H1 (cell line): ENCODE results near the gene CCNYL1. TPM values are rescaled to one million over a fixed set of nuclear protein-coding genes. Genes with fewer than 3 reads are reported as not detected.

Experiments used
- CTCF ChIA-PET: fragments of 300-600 bp; sonication (Branson Sonifier 250); formaldehyde crosslinking; loops from one replicate; lab custom pipeline; 2021; ENCODE audit not compliant: partially characterized antibody; lab: Charles Lee
- POLR2A ChIA-PET: fragments of 300-600 bp; sonication (Branson Sonifier 250); formaldehyde crosslinking; loops from one replicate; lab custom pipeline; 2021; ENCODE audit warnings: inconsistent platforms; ENCODE audit not compliant: partially characterized antibody; lab: Charles Lee
- DNase-seq, 2 experiments: peaks; one replicate each; pipeline versions ENCODE4 v3.0.0 to v3.0.0-alpha.2; 2010 to 2022; ENCODE audit warnings: low spot score in 2 of 2, low read depth in 1 of 2, mixed read lengths in 1 of 2
- FAIRE-seq: peaks from 2 replicates; lab custom pipeline; 2011; peaks lifted over from hg19 to GRCh38; lab: Jason Lieb, UNC
- H2AFZ ChIP-seq: 2 replicates; pipeline ENCODE4 v1.8.1; 2012; ENCODE audit warnings: low read length, inconsistent platforms
- H2AK5ac ChIP-seq: 2 replicates; pipeline ENCODE4 v1.6.1; 2013; ENCODE audit warnings: low read depth, low read length
- H2BK120ac ChIP-seq: replicated peaks from 2 replicates; pipeline ENCODE3; 2013; ENCODE audit warnings: low read depth, low read length, inconsistent platforms
- H2BK12ac ChIP-seq: 2 replicates; pipeline ENCODE4 v1.6.1; 2013; ENCODE audit warnings: low read depth, low read length
- H2BK15ac ChIP-seq: 2 replicates; pipeline ENCODE4 v1.6.1; 2013; ENCODE audit warnings: low read length
- H2BK20ac ChIP-seq: 2 replicates; pipeline ENCODE4 v1.6.1; 2013; ENCODE audit warnings: low read length
- H2BK5ac ChIP-seq: 2 replicates; pipeline ENCODE4 v1.6.1; 2013; ENCODE audit warnings: low read depth, low read length
- H3K14ac ChIP-seq: 2 replicates; pipeline ENCODE4 v1.6.1; 2013; ENCODE audit warnings: inconsistent platforms; ENCODE audit not compliant: insufficient read length
- H3K18ac ChIP-seq: 2 replicates; pipeline ENCODE4 v1.6.1; 2013; ENCODE audit warnings: low read length; ENCODE audit errors: extremely low read depth
- H3K23ac ChIP-seq: 2 replicates; pipeline ENCODE4 v1.6.1; 2013; ENCODE audit warnings: inconsistent platforms; ENCODE audit not compliant: insufficient read length
- H3K23me2 ChIP-seq: 2 replicates; pipeline ENCODE4 v1.6.1; 2013; ENCODE audit warnings: low read depth, low read length
- H3K27ac ChIP-seq: 2 replicates; pipeline ENCODE4 v1.6.1; 2011; ENCODE audit warnings: low read depth, low read length, inconsistent platforms
- H3K27me3 ChIP-seq, 4 experiments: replicated peaks in 1 of 4; 1 replicate in 1 of 4; 2 replicates in 3 of 4; pipeline versions ENCODE4 v1.6.1 to v1.8.1; 2011 to 2013; ENCODE audit warnings: low read length in 3 of 4, mild to moderate bottlenecking in 3 of 4, inconsistent platforms in 2 of 4, mixed read lengths in 2 of 4, moderate library complexity in 1 of 4; ENCODE audit not compliant: control insufficient read depth in 3 of 4, insufficient read depth in 3 of 4; ENCODE audit errors: extremely low read depth in 1 of 4
- H3K36me3 ChIP-seq, 4 experiments: 2 replicates each; pipeline versions ENCODE4 v1.6.1 to v1.8.1; 2011 to 2013; ENCODE audit warnings: mild to moderate bottlenecking in 4 of 4, low read length in 3 of 4, moderate library complexity in 2 of 4, control low read depth in 1 of 4, inconsistent platforms in 1 of 4; ENCODE audit not compliant: insufficient read depth in 4 of 4, control insufficient read depth in 2 of 4
- H3K4ac ChIP-seq: replicated peaks from 2 replicates; pipeline ENCODE3; 2013; ENCODE audit warnings: low read length, low read depth, mixed read lengths, inconsistent platforms; ENCODE audit not compliant: insufficient read length
- H3K4me1 ChIP-seq, 4 experiments: replicated peaks in 1 of 4; 1 replicate in 1 of 4; 2 replicates in 3 of 4; pipeline versions ENCODE4 v1.6.1 to v1.8.1; 2011 to 2013; ENCODE audit warnings: low read length in 3 of 4, inconsistent platforms in 2 of 4, mixed read lengths in 1 of 4; ENCODE audit not compliant: insufficient read depth in 4 of 4, control insufficient read depth in 3 of 4
- H3K4me2 ChIP-seq, 2 experiments: 2 replicates each; pipeline versions ENCODE4 v1.6.1 to v1.8.1; 2011 to 2013; ENCODE audit warnings: low read depth in 2 of 2, low read length in 2 of 2, control low read depth in 1 of 2, inconsistent platforms in 1 of 2, mild to moderate bottlenecking in 1 of 2; ENCODE audit not compliant: insufficient read depth in 1 of 2
- H3K4me3 ChIP-seq, 4 experiments: fragments of 200-600, 300-600 bp in 1 of 4; sonication (generic), shearing (Covaris generic), sonication (Bioruptor Twin) in 1 of 4; 2 replicates each; pipeline versions ENCODE4 v1.5.1 to v1.8.1; 2011 to 2016; ENCODE audit warnings: low read length in 4 of 4, low read depth in 3 of 4, control low read depth in 2 of 4, inconsistent platforms in 2 of 4, mild to moderate bottlenecking in 2 of 4, mixed read lengths in 1 of 4, moderate library complexity in 1 of 4; ENCODE audit not compliant: insufficient read depth in 2 of 4; ENCODE audit errors: extremely low read depth in 1 of 4
- H3K56ac ChIP-seq: replicated peaks from 2 replicates; pipeline ENCODE3; 2013; ENCODE audit warnings: low read depth, mild to moderate bottlenecking, mixed read lengths, low read length, inconsistent platforms; ENCODE audit not compliant: insufficient read length
- H3K79me1 ChIP-seq: 2 replicates; pipeline ENCODE4 v1.6.1; 2013; ENCODE audit warnings: low read depth, low read length, control low read depth
- H3K79me2 ChIP-seq, 2 experiments: 2 replicates each; pipeline versions ENCODE4 v1.6.1 to v1.8.1; 2012 to 2013; ENCODE audit warnings: low read length in 2 of 2, mild to moderate bottlenecking in 2 of 2, inconsistent platforms in 1 of 2; ENCODE audit not compliant: insufficient read depth in 2 of 2, control insufficient read depth in 1 of 2
- H3K9ac ChIP-seq, 4 experiments: replicated peaks in 1 of 4; 1 replicate in 1 of 4; 2 replicates in 3 of 4; pipeline versions ENCODE4 v1.6.1 to v1.8.1; 2011 to 2013; ENCODE audit warnings: low read depth in 3 of 4, low read length in 3 of 4, control low read depth in 2 of 4, mild to moderate bottlenecking in 2 of 4, moderate library complexity in 2 of 4, inconsistent platforms in 1 of 4; ENCODE audit errors: extremely low read depth in 1 of 4
- H3K9me3 ChIP-seq, 2 experiments: 2 replicates each; pipeline versions ENCODE4 v1.6.1 to v1.8.1; 2012 to 2013; ENCODE audit warnings: mild to moderate bottlenecking in 2 of 2, moderate library complexity in 2 of 2, control low read depth in 1 of 2, inconsistent platforms in 1 of 2, low read depth in 1 of 2, low read length in 1 of 2, mixed read lengths in 1 of 2; ENCODE audit not compliant: insufficient read depth in 2 of 2
- H4K20me1 ChIP-seq, 2 experiments: replicated peaks in 1 of 2; 2 replicates each; pipeline versions ENCODE3 to v1.8.1; 2011 to 2013; ENCODE audit warnings: inconsistent platforms in 2 of 2, low read length in 2 of 2, mild to moderate bottlenecking in 1 of 2; ENCODE audit not compliant: insufficient read depth in 2 of 2, control insufficient read depth in 1 of 2
- H4K5ac ChIP-seq: 2 replicates; pipeline ENCODE4 v1.6.1; 2013; ENCODE audit warnings: low read length, low read depth, mixed read lengths, inconsistent platforms; ENCODE audit not compliant: insufficient read length
- H4K8ac ChIP-seq: 2 replicates; pipeline ENCODE4 v1.8.0; 2013; ENCODE audit warnings: mild to moderate bottlenecking, moderate library complexity, low read length, inconsistent platforms; ENCODE audit not compliant: insufficient read depth; ENCODE audit errors: extremely low read depth
- H4K91ac ChIP-seq: replicated peaks from 2 replicates; pipeline ENCODE3; 2013; ENCODE audit warnings: low read length, mixed read lengths, inconsistent platforms; ENCODE audit not compliant: insufficient read length
- ASH2L ChIP-seq: fragments of 200-600, 300-600 bp; sonication (generic); IDR thresholded peaks from one replicate; pipeline ENCODE4 v1.7.1; 2017; ENCODE audit warnings: low read length
- CTCF ChIP-seq, 3 experiments: IDR thresholded peaks; 1 replicate in 2 of 3; 2 replicates in 1 of 3; pipeline versions ENCODE4 v1.5.1 to v1.6.1; 2011; ENCODE audit warnings: low read length in 3 of 3, mild to moderate bottlenecking in 3 of 3, inconsistent platforms in 2 of 3, low read depth in 1 of 3, moderate library complexity in 1 of 3; ENCODE audit not compliant: insufficient read depth in 1 of 3; ENCODE audit errors: control extremely low read depth in 1 of 3
- RAD21 ChIP-seq, 2 experiments: IDR thresholded peaks in 1 of 2; conservative IDR thresholded peaks in 1 of 2; 2 replicates each; pipeline ENCODE4 v1.6.1; 2011; ENCODE audit warnings: low read depth in 2 of 2, low read length in 2 of 2, improper control_type of control experiment in 1 of 2, inconsistent platforms in 1 of 2, mild to moderate bottlenecking in 1 of 2, moderate library complexity in 1 of 2
- WGBS, 2 experiments: shearing (Covaris generic) in 1 of 2; methylation state at CpG; one replicate each; pipeline versions ENCODE4 v1.1.6 to v1.1.7; 2013 to 2015; ENCODE audit warnings: low lambda C conversion rate in 2 of 2, mixed read lengths in 2 of 2, inconsistent platforms in 1 of 2, low coverage in 1 of 2, missing lambda C conversion rate in 1 of 2; ENCODE audit not compliant: insufficient replicate concordance in 2 of 2, insufficient coverage in 1 of 2, insufficient read length in 1 of 2; ENCODE audit errors: extremely low coverage in 1 of 2, missing lambda C conversion rate in 1 of 2; 5-methylcytosine and 5-hydroxymethylcytosine counted together
- polyA plus RNA-seq, 7 experiments: library from polyadenylated mRNA; depleted of rRNA in 3 of 7; stranded (reverse) in 5 of 7; unstranded in 2 of 7; fragments of >200 nt in 5 of 7; fragments of 200-250 nt in 2 of 7; gene quantifications; 1 replicate in 5 of 7; 2 replicates in 1 of 7; 4 replicates in 1 of 7; pipeline versions ENCODE4 v1.2.1 to v1.2.3, GENCODE V29; 2011 to 2013; ENCODE audit warnings: missing spikeins in 2 of 7, mixed read lengths in 2 of 7
- total RNA-seq: library from RNA; stranded (reverse); fragmentation: NEBNext Ultra II Directional; extraction: Animal tissue kit (Norgen Biotek cat#: 25700); gene quantifications from 2 replicates; pipeline ENCODE4 v1.2.1, GENCODE V29; 2021

CCNYL1 gene
- total and polyA plus RNA-seq, 2 of the 8 experiments (the other 6 are each of a cell fraction or from before 2014, with no cell fraction given) = 13.3 to 35.4 TPM

GRCh38 chr2:207734264-207734635, 22.8 kb downstream of the CCNYL1 start:
- H3K4me2 ChIP-seq = no peak overlapping the region
- H3K9ac ChIP-seq = no peak overlapping the region
- FAIRE-seq (no peak), DNase-seq (no peak)
- no peak overlapping the region for H3K4me3 ChIP-seq
- no peak overlapping the region for H3K4ac ChIP-seq
- no peak overlapping the region for H2BK12ac ChIP-seq
- H4K20me1 ChIP-seq = no peaks in the 10 kb centered on the region
- ChIA-PET CTCF (interaction anchor here (0.6 to 2.9 kb wide), 16 partner anchors 8 to 1320 kb away, joined by 3 to 13 read pairs (median 4); no protein-coding TSS in a partner anchor), POLR2A (interaction anchor here (0.7 to 0.9 kb wide), 2 partner anchors 9 to 21 kb away, joined by 3 read pairs; no protein-coding TSS in a partner anchor)
- H2AFZ ChIP-seq = no peak overlapping the region
- peaks cover 0 to 24% (median 2%) of the 10 kb centered on the region in 4 experiments; a peak in 6 of 8 replicates for H3K36me3 ChIP-seq
- H3K79me2 ChIP-seq = no peaks in the 10 kb centered on the region
- H2BK20ac ChIP-seq = no peak overlapping the region
- H3K56ac ChIP-seq = no peak overlapping the region
- no peaks in the 10 kb centered on the region for H3K9me3 ChIP-seq
- H2BK15ac ChIP-seq = no peak overlapping the region
- no peak overlapping the region for H2AK5ac ChIP-seq
- no peak overlapping the region for H3K14ac ChIP-seq
- 97% methylated on average over 3 of the region's 3 CpGs; no CpG with 5 or more reads in 1 of the 2 experiments for WGBS, 2 experiments
- H3K4me1 ChIP-seq = 0 out of 7 replicates have a peak, but pooled peaks cover 0 to 2% (median 0%) of the 10 kb centered on the region in 4 experiments
- H2BK120ac ChIP-seq = no peak overlapping the region
- no peaks in the 10 kb centered on the region for H3K79me1 ChIP-seq
- no peaks in the 10 kb centered on the region for H3K23me2 ChIP-seq
- H4K91ac ChIP-seq = no peak overlapping the region
- H3K23ac ChIP-seq = no peak overlapping the region
- no peak overlapping the region for H2BK5ac ChIP-seq
- no peak overlapping the region for H3K27ac ChIP-seq
- no peaks in the 10 kb centered on the region for H3K27me3 ChIP-seq
- H3K18ac ChIP-seq = no peak overlapping the region
- no peak overlapping the region for H4K5ac ChIP-seq
- TF ChIP-seq RAD21 (IDR thresholded peaks at IDR 0.05 in 1 of 2, conservative IDR thresholded peaks at IDR 0.05 in 1 of 2; ENCODE audit: low read depth in 2 of 2, low read length in 2 of 2) (peak; percentile 24 to 31; a peak in 2 of 4 replicates), CTCF (IDR thresholded peaks at IDR 0.05; ENCODE audit: control extremely low read depth in 1 of 3, insufficient read depth in 1 of 3, low read depth in 1 of 3, low read length in 3 of 3) (peak in 2 of 3 experiments; percentile 10 to 18; a peak in 2 of 4 replicates), ASH2L (no peak)
- H4K8ac ChIP-seq = no peak overlapping the region
